ENCODE results near the gene USP48. TPM values are rescaled to one million over a fixed set of nuclear protein-coding genes. Genes with fewer than 3 reads are reported as not detected.

Gene USP48
- total and polyA plus RNA-seq, 2 of the 13 experiments (the other 11 are each of a cell fraction or from before 2014, with no cell fraction given), result 30.4 to 30.7 TPM

- no peak for TF ChIP-seq AGO1 (IDR thresholded peaks at IDR 0.05; ENCODE audit: low read depth, low read length, poor library complexity, severe bottlenecking)
- no peak for TF ChIP-seq BHLHE40 (IDR thresholded peaks at IDR 0.05; ENCODE audit: low read length)
- TF ChIP-seq ZNF737 (CRISPR knock-in tag; IDR thresholded peaks at IDR 0.05; ENCODE audit: borderline replicate concordance), result no peak
- TF ChIP-seq ZIK1 (CRISPR knock-in tag; IDR thresholded peaks at IDR 0.05; ENCODE audit: borderline replicate concordance, low read depth), result no peak
- TF ChIP-seq, protein P1, sequence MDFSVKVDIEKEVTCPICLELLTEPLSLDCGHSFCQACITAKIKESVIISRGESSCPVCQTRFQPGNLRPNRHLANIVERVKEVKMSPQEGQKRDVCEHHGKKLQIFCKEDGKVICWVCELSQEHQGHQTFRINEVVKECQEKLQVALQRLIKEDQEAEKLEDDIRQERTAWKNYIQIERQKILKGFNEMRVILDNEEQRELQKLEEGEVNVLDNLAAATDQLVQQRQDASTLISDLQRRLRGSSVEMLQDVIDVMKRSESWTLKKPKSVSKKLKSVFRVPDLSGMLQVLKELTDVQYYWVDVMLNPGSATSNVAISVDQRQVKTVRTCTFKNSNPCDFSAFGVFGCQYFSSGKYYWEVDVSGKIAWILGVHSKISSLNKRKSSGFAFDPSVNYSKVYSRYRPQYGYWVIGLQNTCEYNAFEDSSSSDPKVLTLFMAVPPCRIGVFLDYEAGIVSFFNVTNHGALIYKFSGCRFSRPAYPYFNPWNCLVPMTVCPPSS (IDR thresholded peaks at IDR 0.05), result no peak
- TF ChIP-seq MLLT10 (CRISPR knock-in tag; IDR thresholded peaks at IDR 0.05), result no peak
These were observed 146.9 kb downstream of the USP48 start (continued) for GRCh38 chr1:21636029-21636428.

- Histone ChIP-seq H4K20me1 (ENCODE audit: insufficient read depth, low read length) (no peaks in the 10 kb centered on the region), H3K9ac (ENCODE audit: insufficient read depth, low read depth, low read length) (no peak overlapping the region), H3K4me2 (ENCODE audit: low read depth, low read length) (no peak overlapping the region), H3K4me1 (ENCODE audit: insufficient read depth, low read length) (peaks cover 30% of the 10 kb centered on the region), H2AFZ (ENCODE audit: low read length) (no peak overlapping the region), H3K79me2 (ENCODE audit: insufficient read depth, low read length) (no peaks in the 10 kb centered on the region), H3K27ac (ENCODE audit: extremely low read length, insufficient read depth, low read length) (no peak overlapping the region), H3K4me3 (replicated peaks in 1 of 3; ENCODE audit: insufficient read depth in 1 of 3, low read depth in 2 of 3, low read length in 3 of 3) (no peak overlapping the region), H3K27me3 (ENCODE audit: control insufficient read depth in 1 of 2, insufficient read depth in 2 of 2, low read length in 2 of 2) (no peaks in the 10 kb centered on the region), H3K36me3 (replicated peaks in 1 of 2; ENCODE audit: control insufficient read depth in 1 of 2, insufficient read depth in 2 of 2, low read length in 2 of 2) (peaks cover 2 to 7% of the 10 kb centered on the region in 2 experiments; a peak in 2 of 5 replicates), H3K9me3 (ENCODE audit: low read length) (no peaks in the 10 kb centered on the region)
- no peak for FAIRE-seq
- peak; percentile 3 for TF ChIP-seq AGO2 (optimal IDR thresholded peaks at IDR 0.05; ENCODE audit: low read depth, low read length)
- no peak for TF ChIP-seq NFE2L2 (IDR thresholded peaks at IDR 0.05; ENCODE audit: low read length)
- in situ Hi-C loops (cut with HindIII; ENCODE audit: extremely low pct_ligation_motif_present, low pct_unique_long_range_greater_than_20kb), result no loop called here
- no peak for ATAC-seq
- intact Hi-C loops (cut with micrococcal nuclease; ENCODE audit: unreplicated experiment), result no loop called here
- ChIA-PET CTCF (ENCODE audit: low intra/inter-chr PET ratio, low total read pairs) (no interaction called here), POLR2A (no interaction called here)
- WGBS (ENCODE audit: low lambda C conversion rate), result 93% methylated on average over 8 of the region's 12 CpGs
- DNase-seq (ENCODE audit: low spot score), result no peak
- no TSS peak for BruUV-seq (replicated peaks)
These were observed 148.0 kb downstream of the USP48 start for GRCh38 chr1:21634806-21635535.
